Kidney (tissue), 14 donors: ENCODE results near the gene LITAFD. TPM values are rescaled to one million over a fixed set of nuclear protein-coding genes. Genes with fewer than 3 reads are reported as not detected.

Experiments used
- DNase-seq, 5 donors: peaks; one replicate each; pipeline ENCODE4 v3.0.0-alpha.2; 2013 to 2020
- FAIRE-seq: peaks from 2 replicates; lab custom pipeline; 2012; peaks lifted over from hg19 to GRCh38; lab: Jason Lieb, UNC
- H3K27ac ChIP-seq, 2 donors: one replicate each; pipeline ENCODE4 v1.7.0; 2013; ENCODE audit warnings: low read depth in 2 of 2, low read length in 2 of 2, inconsistent platforms in 1 of 2
- H3K27me3 ChIP-seq: one replicate; pipeline ENCODE4 v1.7.1; 2013; ENCODE audit warnings: low read length, inconsistent platforms; ENCODE audit not compliant: control insufficient read depth, insufficient read depth
- H3K36me3 ChIP-seq, 3 donors: one replicate each; pipeline versions ENCODE4 v1.7.0 to v1.7.1; 2013; ENCODE audit warnings: low read length in 3 of 3, control low read depth in 1 of 3, inconsistent platforms in 1 of 3; ENCODE audit not compliant: insufficient read depth in 3 of 3, control insufficient read depth in 2 of 3
- H3K4me1 ChIP-seq, 3 donors: one replicate each; pipeline versions ENCODE4 v1.7.0 to v1.7.1; 2013; ENCODE audit warnings: low read length in 3 of 3, inconsistent platforms in 1 of 3, low read depth in 1 of 3; ENCODE audit not compliant: control insufficient read depth in 2 of 3, insufficient read depth in 2 of 3
- H3K4me3 ChIP-seq, 3 donors: one replicate each; pipeline versions ENCODE4 v1.7.0 to v1.8.1; 2013; ENCODE audit warnings: low read length in 3 of 3, control low read depth in 1 of 3, inconsistent platforms in 1 of 3
- H3K9ac ChIP-seq, 3 donors: one replicate each; pipeline versions ENCODE4 v1.7.0 to v1.7.1; 2013; ENCODE audit warnings: low read length in 3 of 3, control low read depth in 1 of 3, inconsistent platforms in 1 of 3
- H3K9me3 ChIP-seq, 3 donors: one replicate each; pipeline versions ENCODE4 v1.7.0 to v1.7.1; 2013; ENCODE audit warnings: low read length in 3 of 3, control low read depth in 1 of 3, inconsistent platforms in 1 of 3; ENCODE audit not compliant: control insufficient read depth in 2 of 3, insufficient read depth in 1 of 3
- intact Hi-C: fragments of 100-400 bp; cut with DNase I; formaldehyde crosslinking; loops from one replicate; pipeline ENCODE4 v1.11.1; 2022
- polyA plus RNA-seq: library from polyadenylated mRNA; stranded (reverse); fragments of 350-450 nt; fragmentation: Illumina TruSeq; extraction: RNeasy Lipid Tissue Mini Kit (QIAGEN cat#74804); gene quantifications from one replicate; pipeline ENCODE4 v1.2.3, GENCODE V29; 2014; ENCODE audit warnings: low read depth, low replicate concordance; ENCODE audit not compliant: insufficient read depth
- total RNA-seq: library from RNA; stranded (reverse); fragmentation: NEBNext Ultra II Directional; extraction: Animal tissue kit (Norgen Biotek cat#: 25700); gene quantifications from one replicate; pipeline ENCODE4 v1.2.1, GENCODE V29; 2021
- TF ChIP-seq, protein P1 (sequence below): IDR thresholded peaks from 3 replicates; pipeline ENCODE4 v1.5.1; 2012; ENCODE audit warnings: mild to moderate bottlenecking, moderate library complexity, borderline replicate concordance; ENCODE audit not compliant: insufficient read depth; ENCODE audit errors: extremely low read depth
- donor health status: control.
- donor health status: control.
- donor health status: control.
- donor health status: control.
- donor health status: control.
- donor health status: DM: yes; HTN: yes; CAD: no.
- donor health status: Normal renal cell carcinoma (clear cell type).

Gene LITAFD
- total and polyA plus RNA-seq, 2 donors from 2014 or later = not detected

DNA sequence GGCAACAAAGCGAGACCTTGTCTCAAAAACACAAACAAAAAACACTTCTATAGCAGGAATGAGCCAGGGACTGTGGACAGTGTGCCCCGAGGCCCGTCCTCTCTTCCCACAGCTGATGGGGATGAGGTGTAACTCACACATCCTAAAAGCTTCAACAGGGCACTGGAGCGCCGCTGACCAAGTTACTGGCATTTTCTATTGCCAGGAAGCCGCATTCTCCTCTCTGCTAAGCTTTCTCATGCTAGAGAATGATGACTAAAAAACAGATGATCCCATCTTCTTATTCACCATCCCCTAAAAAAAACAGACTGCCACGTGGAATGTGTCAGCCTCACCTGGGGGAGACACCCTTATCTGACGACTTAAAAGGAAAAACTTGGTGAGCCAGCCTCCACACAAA, 29.6 kb upstream of the LITAFD start:
- H3K4me3 ChIP-seq = no peak overlapping the region
- peak overlapping the region in 1 of 2 donors; percentile 23 for H3K27ac ChIP-seq
- intact Hi-C loops = no loop called here
- peaks cover 4 to 24% (median 18%) of the 10 kb centered on the region in 3 donors for H3K36me3 ChIP-seq
- no peak overlapping the region for H3K9ac ChIP-seq
- FAIRE-seq (no peak), DNase-seq (no peak)
- H3K4me1 ChIP-seq = peaks cover 0 to 9% (median 5%) of the 10 kb centered on the region in 3 donors
- TF ChIP-seq, protein P1, sequence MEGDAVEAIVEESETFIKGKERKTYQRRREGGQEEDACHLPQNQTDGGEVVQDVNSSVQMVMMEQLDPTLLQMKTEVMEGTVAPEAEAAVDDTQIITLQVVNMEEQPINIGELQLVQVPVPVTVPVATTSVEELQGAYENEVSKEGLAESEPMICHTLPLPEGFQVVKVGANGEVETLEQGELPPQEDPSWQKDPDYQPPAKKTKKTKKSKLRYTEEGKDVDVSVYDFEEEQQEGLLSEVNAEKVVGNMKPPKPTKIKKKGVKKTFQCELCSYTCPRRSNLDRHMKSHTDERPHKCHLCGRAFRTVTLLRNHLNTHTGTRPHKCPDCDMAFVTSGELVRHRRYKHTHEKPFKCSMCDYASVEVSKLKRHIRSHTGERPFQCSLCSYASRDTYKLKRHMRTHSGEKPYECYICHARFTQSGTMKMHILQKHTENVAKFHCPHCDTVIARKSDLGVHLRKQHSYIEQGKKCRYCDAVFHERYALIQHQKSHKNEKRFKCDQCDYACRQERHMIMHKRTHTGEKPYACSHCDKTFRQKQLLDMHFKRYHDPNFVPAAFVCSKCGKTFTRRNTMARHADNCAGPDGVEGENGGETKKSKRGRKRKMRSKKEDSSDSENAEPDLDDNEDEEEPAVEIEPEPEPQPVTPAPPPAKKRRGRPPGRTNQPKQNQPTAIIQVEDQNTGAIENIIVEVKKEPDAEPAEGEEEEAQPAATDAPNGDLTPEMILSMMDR = no peak
- no peaks in the 10 kb centered on the region for H3K27me3 ChIP-seq
- H3K9me3 ChIP-seq = no peaks in the 10 kb centered on the region

DNA sequence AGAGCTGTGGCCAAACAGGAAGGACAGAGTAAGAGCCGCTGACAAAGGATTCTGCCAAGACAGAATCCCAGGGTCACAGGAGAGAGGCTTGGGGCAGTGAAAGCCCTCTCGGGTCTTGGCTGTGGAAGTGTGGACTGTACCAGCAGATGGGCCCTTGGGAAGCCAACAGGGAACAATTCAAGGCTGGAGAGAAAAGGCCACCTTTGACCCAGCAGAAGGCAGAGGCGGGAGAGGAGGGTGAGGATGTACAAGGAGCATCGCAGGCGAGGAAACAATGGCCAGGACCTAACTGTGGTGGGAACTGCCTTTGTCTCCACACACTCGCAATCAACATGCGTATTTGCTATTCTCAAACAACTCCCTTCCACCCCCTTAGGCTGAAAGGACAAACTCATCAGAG, 29.0 kb upstream of the LITAFD start:
- peak overlapping the region in 1 of 2 donors; percentile 33 for H3K27ac ChIP-seq
- FAIRE-seq = no peak

DNA sequence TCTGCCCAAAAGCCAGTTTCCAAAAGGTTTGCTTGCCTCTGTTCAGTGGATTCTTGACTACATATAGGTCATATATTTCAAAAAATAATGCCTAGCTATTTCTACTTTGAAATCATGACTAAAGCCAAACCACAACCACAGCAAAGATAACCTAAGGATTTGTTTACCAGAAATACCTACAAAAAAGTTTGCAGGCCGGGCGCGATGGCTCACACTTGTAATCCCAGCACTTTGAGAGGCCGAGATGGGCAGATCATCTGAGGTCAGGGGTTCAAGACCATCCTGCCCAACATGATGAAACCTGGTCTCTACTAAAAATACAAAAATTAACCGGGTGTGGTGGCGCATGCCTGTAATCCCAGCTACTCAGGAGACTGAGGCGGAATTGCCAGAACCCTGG, 28.5 kb upstream of the LITAFD start:
- intact Hi-C loops = no loop called here
- Histone ChIP-seq H3K36me3 (peaks cover 4 to 22% (median 18%) of the 10 kb centered on the region in 3 donors), H3K27ac (peak overlapping the region in 1 of 2 donors; percentile 33), H3K27me3 (no peaks in the 10 kb centered on the region), H3K4me3 (no peak overlapping the region), H3K9ac (no peak overlapping the region), H3K9me3 (no peaks in the 10 kb centered on the region), H3K4me1 (peaks cover 0 to 9% (median 5%) of the 10 kb centered on the region in 3 donors)
- FAIRE-seq (no peak), DNase-seq (no peak)
- TF ChIP-seq, protein P1 = no peak

More for the DNA sequence above, 29.0 kb upstream of the LITAFD start:
- Histone ChIP-seq H3K4me1 (peaks cover 0 to 9% (median 5%) of the 10 kb centered on the region in 3 donors), H3K4me3 (no peak overlapping the region), H3K27me3 (no peaks in the 10 kb centered on the region), H3K9ac (no peak overlapping the region), H3K36me3 (peaks cover 4 to 24% (median 18%) of the 10 kb centered on the region in 3 donors), H3K9me3 (no peaks in the 10 kb centered on the region)
- intact Hi-C loops = no loop called here
- no peak for DNase-seq
- TF ChIP-seq, protein P1 = no peak
